ENCODE results near the gene DEK.
"Not testable (repeated sequence)": the region's sequence is repeated elsewhere in the genome, so short reads cannot be mapped to it uniquely, and the experiment has no call there.

DEK gene

GRCh38 chr6:18237167-18237566 is 27.2 kb downstream of the DEK start:
- DNase-seq: no peak

- DNase-seq: no peak
These were observed 28.8 kb downstream of the DEK start for GRCh38 chr6:18235524-18235923.

GRCh38 chr6:18234564-18234963 is 29.8 kb downstream of the DEK start:
- DNase-seq: no peak

DNA sequence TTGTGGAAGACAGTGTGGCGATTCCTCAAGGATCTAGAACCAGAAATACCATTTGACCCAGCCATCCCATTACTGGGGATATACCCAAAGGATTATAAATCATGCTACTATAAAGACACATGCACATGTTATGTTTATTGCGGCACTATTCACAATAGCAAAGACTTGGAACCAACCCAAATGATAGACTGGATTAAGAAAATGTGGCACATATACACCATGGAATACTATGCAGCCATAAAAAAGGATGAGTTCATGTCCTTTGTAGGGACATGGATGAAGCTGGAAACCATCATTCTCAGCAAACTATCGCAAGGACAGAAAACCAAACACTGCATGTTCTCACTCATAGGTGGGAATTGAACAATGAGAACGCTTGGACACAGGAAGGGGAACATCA is 30.6 kb downstream of the DEK start:
- DNase-seq: not testable (repeated sequence)

- DNase-seq: not testable (repeated sequence)
These were observed 32.5 kb downstream of the DEK start for GRCh38 chr6:18231856-18232255.

DNA sequence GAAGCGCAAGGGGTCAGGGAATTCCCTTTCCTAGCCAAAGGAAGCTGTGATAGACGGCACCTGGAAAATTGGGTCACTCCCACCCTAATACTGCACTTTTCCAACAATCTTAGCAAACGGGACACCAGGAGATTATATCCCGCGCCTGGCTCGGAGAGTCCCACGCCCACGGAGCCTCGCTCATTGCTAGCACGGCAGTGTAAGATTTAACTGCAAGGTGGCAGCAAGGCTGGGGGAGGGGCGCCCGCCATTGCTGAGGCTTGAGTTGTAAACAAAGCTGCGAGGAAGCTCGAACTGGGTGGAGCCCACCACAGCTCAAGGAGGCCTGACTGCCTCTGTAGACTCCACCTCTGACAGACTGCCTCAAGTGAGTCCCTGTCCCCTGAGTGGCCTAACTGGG is 35.7 kb downstream of the DEK start:
- not testable (repeated sequence) for DNase-seq

DNA sequence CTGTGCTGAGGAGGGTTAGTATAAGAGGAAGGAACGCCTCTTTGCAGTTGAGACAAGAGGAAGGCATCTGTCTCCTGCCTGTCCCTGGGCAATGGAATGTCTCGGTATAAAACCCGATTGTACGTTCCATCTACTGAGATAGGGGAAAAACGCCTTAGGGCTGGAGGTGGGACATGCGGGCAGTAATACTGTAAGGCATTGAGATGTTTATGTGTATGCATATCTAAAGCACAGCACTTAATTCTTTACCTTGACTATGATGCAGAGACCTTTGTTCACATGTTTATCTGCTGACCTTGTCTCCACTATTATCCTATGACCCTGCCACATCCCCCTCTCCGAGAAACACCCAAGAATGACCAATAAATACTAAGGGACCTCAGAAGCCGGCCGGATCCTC is 37.2 kb downstream of the DEK start:
- DNase-seq: not testable (repeated sequence)

DNA sequence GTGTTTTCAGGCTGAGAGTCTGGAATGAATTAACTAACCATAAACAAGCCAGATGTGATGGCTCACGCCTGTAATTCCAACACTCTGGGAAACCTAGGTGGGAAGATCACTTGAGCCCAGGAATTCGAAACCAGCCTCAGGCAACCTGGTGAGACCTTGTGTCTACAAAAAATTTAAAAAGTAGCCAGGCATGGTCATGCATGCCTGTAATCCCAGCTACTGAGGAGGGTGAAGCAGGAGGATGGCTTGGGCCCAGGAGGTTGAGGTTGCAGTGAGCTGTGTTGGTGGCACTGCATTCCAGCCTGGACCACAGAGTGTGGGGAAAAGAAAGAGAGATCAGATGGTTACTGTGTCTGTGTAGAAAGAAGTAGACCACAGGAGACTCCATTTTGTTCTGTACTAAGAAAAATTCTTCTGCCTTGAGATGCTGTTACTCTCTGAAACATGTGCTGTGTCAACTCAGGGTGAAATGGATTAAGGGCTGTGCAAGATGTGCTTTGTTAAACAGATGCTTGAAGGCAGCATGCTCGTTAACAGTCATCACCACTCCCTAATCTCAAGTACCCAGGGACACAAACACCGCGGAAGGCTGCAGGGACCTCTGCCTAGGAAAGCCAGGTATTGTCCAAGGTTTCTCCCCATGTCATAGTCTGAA is 37.8 kb downstream of the DEK start:
- peak; percentile 23 for DNase-seq

GRCh38 chr6:18221288-18221615 is 43.1 kb downstream of the DEK start:
- DNase-seq: no peak

DNA sequence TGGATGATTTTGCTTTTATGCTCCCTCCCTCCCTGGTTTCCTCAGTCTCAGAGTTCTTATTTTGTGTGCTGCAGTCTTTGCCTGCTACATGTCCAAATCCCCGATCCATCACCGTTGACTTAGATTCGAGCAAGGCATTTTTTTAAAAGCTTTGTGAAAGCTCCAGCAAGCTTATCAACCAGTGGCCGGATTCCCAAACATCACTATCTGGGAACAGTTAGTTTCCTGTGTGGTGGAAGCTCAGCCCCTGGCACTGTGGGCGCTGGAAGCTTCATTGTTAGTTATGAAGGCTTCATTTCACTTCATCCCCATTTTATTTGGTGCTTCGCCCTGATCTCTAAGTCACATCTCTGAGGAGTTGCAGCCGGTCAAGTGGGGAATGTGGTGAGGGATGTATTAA is 44.7 kb downstream of the DEK start:
- DNase-seq: no peak

DNA sequence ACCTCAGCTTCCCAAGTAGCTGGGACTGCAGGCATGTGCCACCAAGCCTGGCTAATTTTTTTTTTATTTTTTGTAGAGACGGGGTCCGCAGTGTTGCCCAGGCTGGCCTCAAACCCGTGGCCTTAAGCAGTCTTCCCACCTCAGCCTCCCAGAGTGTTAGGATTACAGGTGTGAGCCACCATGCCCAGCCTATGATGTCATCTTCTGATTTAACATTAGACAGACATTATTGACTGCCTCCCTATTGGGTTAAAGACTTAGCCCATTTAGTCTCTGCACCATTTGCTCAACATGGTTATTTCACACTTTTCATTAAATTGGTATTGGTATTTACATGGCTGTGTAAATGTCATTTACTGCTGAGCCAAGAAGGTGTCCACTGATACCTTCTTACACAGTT is 46.1 kb downstream of the DEK start:
- DNase-seq: no peak

DNA sequence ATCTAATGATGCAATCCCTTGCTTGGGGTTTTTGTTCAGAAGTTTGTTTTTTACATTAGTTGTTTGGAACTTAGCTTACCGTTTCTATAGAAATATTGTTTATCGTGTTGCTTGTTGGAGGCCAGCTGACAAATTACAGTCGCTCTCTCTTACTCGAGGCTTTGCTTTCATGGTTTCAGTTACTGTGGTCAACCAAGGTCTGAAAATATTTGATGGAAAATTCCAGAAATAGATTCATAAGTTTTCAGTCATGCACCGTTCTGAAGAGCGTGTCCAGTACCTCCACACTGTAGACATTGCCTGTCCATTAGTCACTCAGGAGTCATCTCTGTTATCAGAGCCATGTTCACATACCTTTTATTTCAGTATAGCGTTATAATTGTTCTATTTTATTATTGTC is 47.9 kb downstream of the DEK start:
- DNase-seq: no peak

DNA sequence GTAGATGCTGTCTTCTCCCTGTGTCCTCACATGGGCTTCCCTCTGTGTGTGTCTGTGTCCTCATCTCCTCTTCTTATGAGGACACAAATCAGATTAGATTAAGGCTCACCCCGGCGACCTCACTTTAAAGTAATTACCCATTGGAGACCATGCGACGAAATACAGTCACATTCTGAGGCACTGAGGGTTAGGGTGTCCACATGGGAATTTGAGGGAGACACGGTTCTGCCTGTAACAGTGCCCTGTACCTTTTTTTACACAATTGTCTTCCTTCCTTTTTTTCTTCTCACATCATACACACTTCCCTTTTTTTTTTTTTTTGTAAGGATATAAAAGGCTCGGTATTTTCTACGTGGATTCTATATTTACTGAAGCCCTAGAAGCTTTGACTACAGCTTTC is 48.9 kb downstream of the DEK start:
- no peak for DNase-seq

- no peak for DNase-seq
These were observed 50.3 kb downstream of the DEK start for GRCh38 chr6:18214003-18214402.

- no peak for DNase-seq
These were observed 50.9 kb downstream of the DEK start for GRCh38 chr6:18213439-18213838.

DNA sequence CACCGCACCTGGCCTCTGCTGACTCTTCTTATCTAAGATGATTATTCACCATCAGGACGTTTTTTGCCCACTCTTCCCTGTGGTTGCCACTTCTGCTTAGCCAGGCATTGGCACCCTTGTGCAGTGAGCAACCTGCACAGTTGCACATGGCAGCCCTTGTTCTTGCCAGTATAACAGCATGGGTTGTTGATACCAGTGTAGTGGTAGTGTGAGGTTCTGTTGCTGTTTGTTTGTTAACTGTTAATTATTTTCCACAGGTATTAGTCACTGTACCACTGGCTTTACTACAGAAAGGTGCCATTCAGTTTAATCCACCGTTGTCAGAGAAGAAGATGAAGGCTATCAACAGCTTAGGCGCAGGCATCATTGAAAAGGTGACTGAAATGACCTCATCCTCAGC is 52.1 kb downstream of the DEK start:
- no peak for DNase-seq

- no peak for DNase-seq
These were observed 53.0 kb downstream of the DEK start for GRCh38 chr6:18211338-18211737.

DNA sequence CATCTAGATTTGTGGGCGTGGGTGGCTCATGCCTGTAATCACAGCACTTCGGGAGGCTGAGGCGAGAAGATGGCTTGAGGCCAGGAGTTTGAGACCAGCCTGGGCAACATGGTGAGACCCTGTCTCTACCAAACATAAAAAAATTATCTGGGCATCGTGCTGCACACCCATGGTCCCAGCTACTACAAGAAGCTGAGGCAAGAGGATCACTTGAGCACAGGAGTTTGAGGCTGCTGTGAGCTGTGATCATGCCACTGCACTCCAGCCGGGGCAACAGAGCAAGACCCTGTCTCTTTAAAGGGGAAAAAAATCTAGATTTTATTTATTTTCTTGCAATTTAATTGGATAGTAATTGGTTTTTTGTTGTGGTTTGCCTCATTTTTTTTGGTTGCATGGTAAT is 53.6 kb downstream of the DEK start:
- no peak for DNase-seq

- DNase-seq: no peak
These were observed 54.7 kb downstream of the DEK start for GRCh38 chr6:18209539-18210197.

DNA sequence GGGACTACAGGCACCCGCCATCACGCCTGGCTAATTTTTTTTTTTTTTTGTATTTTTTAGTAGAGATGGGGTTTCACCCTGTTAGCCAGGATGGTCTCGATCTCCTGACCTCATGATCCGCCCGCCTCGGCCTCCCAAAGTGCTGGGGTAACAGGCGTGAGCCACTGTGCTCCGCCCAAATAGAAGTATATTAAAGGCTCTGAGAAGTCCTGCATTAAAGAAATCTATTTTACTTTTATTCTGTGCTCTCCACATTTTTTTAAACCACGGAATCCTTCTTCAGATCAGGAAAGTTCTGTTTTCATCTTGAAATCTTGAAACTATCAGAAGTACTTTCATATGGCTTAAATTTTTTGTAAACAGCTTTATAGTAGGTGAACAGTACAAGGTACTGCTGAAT is 55.6 kb downstream of the DEK start:
- DNase-seq: not testable (repeated sequence)

- DNase-seq: peak; percentile 98
These were observed 56.4 kb downstream of the DEK start for GRCh38 chr6:18207949-18208348.

DNA sequence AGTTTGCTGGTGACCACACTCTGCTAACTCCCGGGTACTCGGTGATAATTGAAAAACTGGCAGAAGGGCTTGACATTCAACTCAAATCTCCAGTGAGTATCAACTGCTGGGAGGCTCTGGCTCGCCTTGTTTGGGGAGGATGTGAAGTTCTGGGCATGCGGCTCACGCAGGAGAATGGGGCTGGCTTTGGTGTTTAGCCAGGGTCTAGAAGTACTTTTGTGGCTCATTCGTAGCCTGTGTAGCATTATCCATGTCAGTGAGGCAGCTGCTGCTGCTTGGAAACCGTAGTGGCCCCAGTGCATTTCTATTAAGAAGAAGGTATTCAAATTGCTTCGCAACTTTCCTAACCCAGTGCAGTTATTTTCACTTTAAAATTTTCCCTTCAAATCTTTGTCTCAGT is 56.9 kb downstream of the DEK start:
- DNase-seq: peak; percentile 58

- DNase-seq: peak; percentile 37
These were observed 57.7 kb downstream of the DEK start for GRCh38 chr6:18206591-18206990.

GRCh38 chr6:18204691-18205090 is 59.6 kb downstream of the DEK start:
- DNase-seq: no peak

DNA sequence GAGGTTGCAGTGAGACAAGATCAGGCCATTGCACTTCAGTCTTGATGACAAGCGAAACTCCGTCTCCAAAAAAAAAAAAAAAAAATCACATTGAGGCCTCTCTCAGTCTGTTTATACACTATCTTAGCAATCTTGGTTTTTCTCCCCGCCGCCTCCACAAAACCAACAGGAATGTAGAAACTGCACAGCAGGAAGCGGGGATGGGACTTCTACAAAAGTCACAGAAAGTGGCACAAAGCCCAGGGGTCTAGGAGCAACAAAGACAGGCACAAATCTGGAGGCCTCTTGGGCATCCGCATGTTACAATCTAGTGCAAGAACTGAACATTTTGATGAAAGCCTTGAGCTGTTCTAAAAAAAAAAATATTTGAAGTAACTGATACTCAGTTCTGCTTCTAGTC is 60.5 kb downstream of the DEK start:
- no peak for DNase-seq
